CD4-positive, alpha-beta T cell (primary cell): Measurements from ENCODE around the gene COG5. TPM values are rescaled to one million over a fixed set of nuclear protein-coding genes. Genes with fewer than 3 reads are reported as not detected.

ENCODE experiments used
- ATAC-seq: fragments of 200-7000 bp; cut with Tn5 transposase; one replicate; pipeline ENCODE4 v1.10.0; 2022; ENCODE audit warnings: mild to moderate bottlenecking; ENCODE audit not compliant: poor library complexity
- CTCF ChIA-PET: fragments of 350-600 bp; sonication (Branson Sonifier 250); formaldehyde crosslinking; loops from one replicate; lab custom pipeline; 2021; ENCODE audit warnings: antibody characterized with exemption, inconsistent platforms; lab: Charles Lee
- POLR2A ChIA-PET: fragments of 350-600 bp; sonication (Branson Sonifier 250); formaldehyde crosslinking; loops from one replicate; lab custom pipeline; 2021; ENCODE audit warnings: antibody characterized with exemption, inconsistent platforms; lab: Charles Lee
- DNase-seq, 14 experiments: peaks; one replicate each; pipeline ENCODE4 v3.0.0-alpha.2; 2013 to 2020; ENCODE audit warnings: mixed read lengths in 2 of 14
- H3K27ac ChIP-seq, 2 donors: one replicate each; pipeline versions ENCODE4 v1.5.1 to v1.7.0; 2013; ENCODE audit warnings: low read length in 2 of 2, low read depth in 1 of 2, mild to moderate bottlenecking in 1 of 2
- H3K27me3 ChIP-seq, 2 experiments: 1 replicate in 1 of 2; 2 replicates in 1 of 2; pipeline versions ENCODE4 v1.6.1 to v1.7.0; 2013; ENCODE audit warnings: low read length in 2 of 2, control low read depth in 1 of 2, mild to moderate bottlenecking in 1 of 2, moderate library complexity in 1 of 2; ENCODE audit not compliant: insufficient read depth in 2 of 2, control insufficient read depth in 1 of 2
- H3K36me3 ChIP-seq: one replicate; pipeline ENCODE4 v1.6.1; 2013; ENCODE audit warnings: low read length, control low read depth; ENCODE audit not compliant: insufficient read depth
- H3K4me1 ChIP-seq: one replicate; pipeline ENCODE4 v1.6.1; 2013; ENCODE audit warnings: low read length, control low read depth; ENCODE audit not compliant: insufficient read depth
- H3K4me3 ChIP-seq: one replicate; pipeline ENCODE4 v1.5.1; 2013; ENCODE audit warnings: mild to moderate bottlenecking, low read length, moderate library complexity
- H3K9me3 ChIP-seq, 2 experiments: 1 replicate in 1 of 2; 2 replicates in 1 of 2; pipeline versions ENCODE4 v1.6.1 to v1.7.0; 2013; ENCODE audit warnings: low read length in 2 of 2, mild to moderate bottlenecking in 2 of 2, control low read depth in 1 of 2, moderate library complexity in 1 of 2; ENCODE audit not compliant: control insufficient read depth in 1 of 2, insufficient read depth in 1 of 2
- H3K27ac Mint-ChIP-seq: one replicate; pipeline ENCODE4 v1.8.0; 2020; ENCODE audit warnings: mixed read lengths
- H3K27me3 Mint-ChIP-seq: one replicate; pipeline ENCODE4 v1.8.0; 2021; ENCODE audit warnings: mixed read lengths
- H3K36me3 Mint-ChIP-seq: one replicate; pipeline ENCODE4 v1.8.0; 2021; ENCODE audit warnings: low read depth, mixed read lengths
- H3K4me1 Mint-ChIP-seq: one replicate; pipeline ENCODE4 v1.8.0; 2021; ENCODE audit warnings: low read depth, mixed read lengths
- H3K4me3 Mint-ChIP-seq: one replicate; pipeline ENCODE4 v1.8.0; 2020; ENCODE audit warnings: mild to moderate bottlenecking, mixed read lengths
- H3K9me3 Mint-ChIP-seq: one replicate; pipeline ENCODE4 v1.8.0; 2020; ENCODE audit warnings: mixed read lengths
- intact Hi-C, 2 experiments: fragments of 100-400 bp; cut with DNase I in 1 of 2; cut with micrococcal nuclease in 1 of 2; formaldehyde crosslinking; loops; one replicate each; pipeline versions ENCODE4 v1.15.1 to v1.9.0; 2023 to 2025; cut with DNase I, micrococcal nuclease
- total RNA-seq, 174 experiments: library from RNA in 2 of 174; stranded (reverse) in 2 of 174; gene quantifications; one replicate each; pipeline ENCODE4 v1.2.3 and lab custom pipeline; 2021 to 2026
- TF ChIP-seq, protein P1 (sequence below): fragments of 200-600 bp; IDR thresholded peaks from one replicate; pipeline ENCODE4 v1.8.0; 2022; ENCODE audit warnings: antibody characterized with exemption, mild to moderate bottlenecking

The COG5 gene
- total RNA-seq, 2 experiments from 2014 or later: 43.4 to 44.5 TPM

DNA sequence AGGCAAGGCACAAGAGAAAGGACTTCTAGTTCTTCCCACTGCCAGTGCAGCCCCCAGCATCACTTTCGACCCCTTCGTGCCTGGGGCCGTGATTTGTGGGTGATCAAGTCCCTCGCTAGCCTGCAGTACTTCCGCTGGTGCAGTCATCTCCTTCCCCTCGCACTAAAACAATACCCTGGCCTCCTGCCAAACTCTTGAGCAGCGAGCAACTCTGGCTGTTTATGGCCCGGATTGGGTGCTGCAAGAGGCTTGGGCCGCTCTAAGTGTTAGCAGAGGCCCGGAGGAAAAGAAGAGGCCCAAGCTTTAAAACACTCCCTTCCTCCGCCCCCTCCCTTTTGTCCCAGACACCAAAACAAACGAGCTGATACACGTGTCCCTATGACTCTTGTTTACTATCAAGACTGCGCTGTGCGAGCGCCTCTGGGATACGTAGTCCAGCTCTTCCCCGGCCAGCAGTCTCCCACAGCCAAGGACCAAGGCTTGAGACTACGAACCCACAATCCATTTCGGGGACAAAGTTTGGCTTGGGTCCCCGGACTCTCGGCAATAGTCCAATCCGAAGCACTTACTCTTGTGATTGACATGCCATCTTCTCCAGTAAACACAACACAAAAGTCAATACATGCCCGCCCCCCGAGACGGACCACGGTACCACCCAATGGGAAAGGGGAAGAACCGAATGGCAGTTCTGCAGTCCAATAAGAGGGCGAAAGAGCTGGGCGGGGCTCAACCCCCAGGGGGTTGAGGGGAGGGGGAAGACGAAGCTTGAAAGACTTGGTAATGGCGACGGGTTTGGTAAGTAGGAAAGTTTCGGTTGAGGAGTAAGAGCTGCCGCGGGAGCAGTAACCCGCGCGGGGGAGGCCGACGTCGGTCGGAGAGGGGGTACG, 395.2 kb downstream of the COG5 start, which contains the start of gene HBP1:
HBP1 (plus strand) TSS at position 771 of the 887 bp plus-strand sequence. CDS start 10,891 bp downstream, outside the sequence.
- Histone ChIP-seq H3K4me1 (peaks cover 20% of the 10 kb centered on the region), H3K9me3 (no peaks in the 10 kb centered on the region), H3K36me3 (peaks cover 3% of the 10 kb centered on the region), H3K27me3 (no peaks in the 10 kb centered on the region), H3K4me3 (peak within 1 kb of the TSS; percentile 87), H3K27ac (peak within 1 kb of the TSS; percentile 98 to 99)
- ChIA-PET POLR2A (interaction anchor here (0.6 to 4.5 kb wide), 53 partner anchors 12 to 1767 kb away, joined by 3 to 130 read pairs (median 8); partner anchors contain the start of genes BCAP29, CBLL1, CCDC71L and COG5), CTCF (interaction anchor here (0.6 to 4.8 kb wide), 9 partner anchors 14 to 883 kb away, joined by 3 to 35 read pairs (median 3); partner anchors contain the start of genes CBLL1 and NAMPT)
- intact Hi-C loops: loop anchor here (1.0 to 10.0 kb wide), 6 partner anchors 21 to 574 kb away; partner anchors contain the start of genes CBLL1 (in 1 of the 2), CCDC71L (in 1 of the 2), COG5 (in 1 of the 2) and DUS4L (in 1 of the 2)
- Mint-ChIP-seq H3K27ac (peak within 1 kb of the TSS; percentile 98), H3K36me3 (peaks cover 41% of the 10 kb centered on the region), H3K9me3 (no peaks in the 10 kb centered on the region), H3K4me3 (peak within 1 kb of the TSS; percentile 99), H3K27me3 (no peaks in the 10 kb centered on the region), H3K4me1 (peaks cover 51% of the 10 kb centered on the region)
- DNase-seq: peak; percentile 95 to 100 (median 96)
- ATAC-seq: peak; percentile 76
- TF ChIP-seq, protein P1, sequence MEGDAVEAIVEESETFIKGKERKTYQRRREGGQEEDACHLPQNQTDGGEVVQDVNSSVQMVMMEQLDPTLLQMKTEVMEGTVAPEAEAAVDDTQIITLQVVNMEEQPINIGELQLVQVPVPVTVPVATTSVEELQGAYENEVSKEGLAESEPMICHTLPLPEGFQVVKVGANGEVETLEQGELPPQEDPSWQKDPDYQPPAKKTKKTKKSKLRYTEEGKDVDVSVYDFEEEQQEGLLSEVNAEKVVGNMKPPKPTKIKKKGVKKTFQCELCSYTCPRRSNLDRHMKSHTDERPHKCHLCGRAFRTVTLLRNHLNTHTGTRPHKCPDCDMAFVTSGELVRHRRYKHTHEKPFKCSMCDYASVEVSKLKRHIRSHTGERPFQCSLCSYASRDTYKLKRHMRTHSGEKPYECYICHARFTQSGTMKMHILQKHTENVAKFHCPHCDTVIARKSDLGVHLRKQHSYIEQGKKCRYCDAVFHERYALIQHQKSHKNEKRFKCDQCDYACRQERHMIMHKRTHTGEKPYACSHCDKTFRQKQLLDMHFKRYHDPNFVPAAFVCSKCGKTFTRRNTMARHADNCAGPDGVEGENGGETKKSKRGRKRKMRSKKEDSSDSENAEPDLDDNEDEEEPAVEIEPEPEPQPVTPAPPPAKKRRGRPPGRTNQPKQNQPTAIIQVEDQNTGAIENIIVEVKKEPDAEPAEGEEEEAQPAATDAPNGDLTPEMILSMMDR: no peak

- DNase-seq (peak in 5 of 14 experiments; percentile 45 to 90 (median 78)), ATAC-seq (peak; percentile 25)
- TF ChIP-seq, protein P1: peak; percentile 38
- CTCF ChIA-PET: interaction anchor here (0.6 to 4.8 kb wide), 8 partner anchors 13 to 883 kb away, joined by 3 to 35 read pairs (median 4); partner anchors contain the start of genes CBLL1 and NAMPT
- H3K36me3 Mint-ChIP-seq: peaks cover 33% of the 10 kb centered on the region
- Histone ChIP-seq H3K4me3 (peak overlapping the region; percentile 60), H3K9me3 (no peaks in the 10 kb centered on the region), H3K36me3 (peaks cover 3% of the 10 kb centered on the region), H3K27ac (peak overlapping the region; percentile 96 to 99), H3K4me1 (peaks cover 18% of the 10 kb centered on the region), H3K27me3 (no peaks in the 10 kb centered on the region)
- H3K4me1 Mint-ChIP-seq: peaks cover 43% of the 10 kb centered on the region
- H3K27ac Mint-ChIP-seq: peak overlapping the region; percentile 98
- intact Hi-C loops: loop anchor here (1.0 to 10.0 kb wide), 6 partner anchors 20 to 575 kb away; partner anchors contain the start of genes CBLL1 (in 1 of the 2), CCDC71L (in 1 of the 2), COG5 (in 1 of the 2) and DUS4L (in 1 of the 2)
- POLR2A ChIA-PET: interaction anchor here (0.9 to 4.5 kb wide), 49 partner anchors 11 to 1766 kb away, joined by 3 to 130 read pairs (median 10); partner anchors contain the start of genes BCAP29, CBLL1, CCDC71L and COG5
- no peaks in the 10 kb centered on the region for H3K27me3 Mint-ChIP-seq
- H3K4me3 Mint-ChIP-seq: peak overlapping the region; percentile 99
- H3K9me3 Mint-ChIP-seq: no peaks in the 10 kb centered on the region
These were observed 396.1 kb downstream of the COG5 start for GRCh38 chr7:107167483-107168232.
